HG03139 (cell line): ENCODE data around the gene FOXS1.

Source experiments
- ATAC-seq: cut with Tn5 transposase; IDR thresholded peaks from one replicate; pipeline ENCODE4 v1.9.1; 2021; ENCODE audit not compliant: unreplicated experiment

Gene FOXS1

GRCh38 chr20:31801508-31801907 is 43.9 kb downstream of the FOXS1 start:
- no peak for ATAC-seq

DNA sequence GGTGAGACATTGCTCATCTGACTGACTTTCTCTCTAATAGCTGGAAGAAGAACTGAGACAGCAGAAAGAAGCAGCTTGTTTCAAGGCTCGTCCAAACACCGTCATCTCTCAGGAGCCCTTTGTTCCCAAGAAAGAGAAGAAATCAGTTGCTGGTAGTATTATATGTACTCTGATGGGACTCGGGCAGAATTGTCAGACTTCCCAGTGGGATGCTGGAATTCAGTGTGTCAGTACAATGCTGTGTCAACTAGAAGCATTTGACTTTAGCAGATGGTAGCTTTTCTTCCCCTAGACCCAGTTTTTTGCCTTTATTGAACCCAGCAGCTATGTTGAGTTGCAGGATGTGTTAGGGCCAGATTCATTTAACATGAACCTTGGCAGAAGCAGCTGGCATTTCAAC is 48.0 kb downstream of the FOXS1 start:
- no peak for ATAC-seq
